ENCODE results near the gene RETREG3. TPM values are rescaled to one million over a fixed set of nuclear protein-coding genes. Genes with fewer than 3 reads are reported as not detected.

Gene RETREG3
- total RNA-seq, 6 experiments from 2014 or later = 31.0 to 49.4 (median 43.2) TPM

Other genes starting within 250 kb of the RETREG3 start
- 100 to 1,000 TPM; 108 to 267 (median 208) TPM for gene STAT3, start 220.9 kb downstream of the RETREG3 start, total RNA-seq
- 10 to 100 TPM in 5 of 6 experiments, 1 to 10 TPM in 1; 8.7 to 29.6 (median 17.4) TPM for gene CAVIN1, start 186.1 kb downstream of the RETREG3 start, total RNA-seq
- 10 to 100 TPM; 36.4 to 66.0 (median 49.4) TPM for gene ATP6V0A1, start 150.5 kb downstream of the RETREG3 start, total RNA-seq
- gene NAGLU, start 73.1 kb downstream of the RETREG3 start, total RNA-seq = 10 to 100 TPM; 36.4 to 81.6 (median 43.7) TPM
- gene HSD17B1, start 56.5 kb downstream of the RETREG3 start, total RNA-seq = 1 to 10 TPM in 1 of 6 experiments, under 1 TPM in 5; 0.31 to 1.1 (median 0.87) TPM
- gene COASY, start 47.2 kb downstream of the RETREG3 start, total RNA-seq = 10 to 100 TPM; 48.1 to 70.5 (median 60.9) TPM
- 10 to 100 TPM; 34.5 to 46.2 (median 35.2) TPM for gene MLX, start 42.3 kb downstream of the RETREG3 start, total RNA-seq
- gene PSMC3IP, start 31.6 kb downstream of the RETREG3 start, total RNA-seq = 1 to 10 TPM in 2 of 6 experiments, under 1 TPM in 4; 0.26 to 2.4 (median 0.76) TPM
- 10 to 100 TPM; 17.9 to 44.5 (median 22.0) TPM for gene TUBG1, start 309 bp upstream of the RETREG3 start, total RNA-seq
- 10 to 100 TPM in 1 of 6 experiments, 1 to 10 TPM in 5; 6.8 to 10.7 (median 7.5) TPM for gene TUBG2, start 49.9 kb upstream of the RETREG3 start, total RNA-seq
- 10 to 100 TPM in 5 of 6 experiments, 1 to 10 TPM in 1; 8.1 to 23.7 (median 11.2) TPM for gene PLEKHH3, start 67.6 kb upstream of the RETREG3 start, total RNA-seq
- gene CCR10, start 72.5 kb upstream of the RETREG3 start, total RNA-seq = under 1 TPM in 3 of 6 experiments, not detected in 3; 0.21 to 0.34 (median 0.31) TPM
- gene CNTNAP1, start 73.2 kb upstream of the RETREG3 start, total RNA-seq = 1 to 10 TPM in 1 of 6 experiments, under 1 TPM in 5; 0.42 to 1.8 (median 0.56) TPM
- 10 to 100 TPM in 3 of 6 experiments, 1 to 10 TPM in 3; 5.5 to 16.5 (median 10.8) TPM for gene EZH1, start 135.7 kb upstream of the RETREG3 start, total RNA-seq
- gene RAMP2, start 151.9 kb upstream of the RETREG3 start, total RNA-seq = 1 to 10 TPM; 1.9 to 9.4 (median 4.4) TPM
- 10 to 100 TPM; 28.3 to 47.0 (median 33.6) TPM for gene VPS25, start 164.1 kb upstream of the RETREG3 start, total RNA-seq
- 1 to 10 TPM in 1 of 6 experiments, under 1 TPM in 2, not detected in 3; 0.12 to 1.1 (median 0.22) TPM for gene WNK4, start 171.2 kb upstream of the RETREG3 start, total RNA-seq
- gene COA3, start 189.3 kb upstream of the RETREG3 start, total RNA-seq = 100 to 1,000 TPM in 1 of 6 experiments, 10 to 100 TPM in 5; 50.4 to 118 (median 68.3) TPM
- under 1 TPM in 1 of 6 experiments, not detected in 5; 0.15 TPM for gene CNTD1, start 189.5 kb upstream of the RETREG3 start, total RNA-seq
- 10 to 100 TPM; 29.6 to 48.8 (median 37.4) TPM for gene BECN1, start 214.9 kb upstream of the RETREG3 start, total RNA-seq
- gene PSME3, start 224.0 kb upstream of the RETREG3 start, total RNA-seq = 10 to 100 TPM; 33.6 to 72.1 (median 42.8) TPM
- 1 to 10 TPM in 4 of 6 experiments, under 1 TPM in 2; 0.62 to 2.0 (median 1.4) TPM for gene AOC2, start 235.2 kb upstream of the RETREG3 start, total RNA-seq
- gene AOC3, start 241.8 kb upstream of the RETREG3 start, total RNA-seq = 10 to 100 TPM in 2 of 6 experiments, 1 to 10 TPM in 4; 3.9 to 14.9 (median 7.1) TPM

All from right lobe of liver (tissue), 5 donors.